Right lobe of liver (tissue), 6 donors: ENCODE data around the gene RYR3. TPM values are rescaled to one million over a fixed set of nuclear protein-coding genes. Genes with fewer than 3 reads are reported as not detected.

Source experiments
- ATAC-seq, 4 donors: fragments of 200-7000 bp; cut with Tn5 transposase; one replicate each; pipeline ENCODE4 v1.9.1; 2020; ENCODE audit warnings: mild to moderate bottlenecking in 4 of 4, moderate library complexity in 4 of 4
- DNase-seq, 3 donors: peaks; one replicate each; pipeline ENCODE4 v3.0.0-alpha.2; 2020
- H3K27ac ChIP-seq, 3 donors: fragments of 200-600 bp; one replicate each; pipeline ENCODE4 v1.8.0; 2022
- H3K27me3 ChIP-seq, 2 donors: fragments of 200-600 bp; one replicate each; pipeline ENCODE4 v1.8.0; 2022
- H3K36me3 ChIP-seq, 4 donors: fragments of 200-600 bp; sonication (generic) in 1 of 4; one replicate each; pipeline versions ENCODE4 v1.5.1 to v1.8.0; 2017 to 2022; ENCODE audit warnings: control low read depth in 1 of 4
- H3K4me1 ChIP-seq, 4 donors: fragments of 200-600 bp; sonication (generic) in 1 of 4; one replicate each; pipeline versions ENCODE4 v1.5.1 to v1.8.0; 2017 to 2022; ENCODE audit warnings: control low read depth in 1 of 4
- H3K4me3 ChIP-seq, 3 donors: fragments of 200-600 bp; one replicate each; pipeline ENCODE4 v1.8.0; 2022
- H3K9me3 ChIP-seq, 4 donors: fragments of 200-600 bp; sonication (generic) in 1 of 4; one replicate each; pipeline versions ENCODE4 v1.5.1 to v1.8.0; 2017 to 2022; ENCODE audit warnings: control low read depth in 1 of 4
- CTCF ChIP-seq, 4 donors: fragments of 200-600 bp in 3 of 4; fragments of 450-650 bp in 1 of 4; IDR thresholded peaks; one replicate each; pipeline versions ENCODE4 v1.5.1 to v1.8.0; 2016 to 2022; ENCODE audit warnings: antibody characterized with exemption in 4 of 4, mild to moderate bottlenecking in 2 of 4
- POLR2A ChIP-seq: fragments of 450-650 bp; IDR thresholded peaks from one replicate; pipeline ENCODE4 v1.6.1; 2017; ENCODE audit warnings: antibody characterized with exemption, mild to moderate bottlenecking
- WGBS: methylation state at CpG from one replicate; pipeline ENCODE4 v1.1.6; 2018; ENCODE audit warnings: low coverage, low lambda C conversion rate; ENCODE audit not compliant: insufficient coverage; ENCODE audit errors: missing lambda C conversion rate; 5-methylcytosine and 5-hydroxymethylcytosine counted together
- intact Hi-C, 2 donors: fragments of 100-400 bp; cut with DNase I; formaldehyde crosslinking; loops; one replicate each; pipeline versions ENCODE4 v1.11.2 to v1.14.1; 2022
- total RNA-seq, 6 experiments: library from RNA; depleted of rRNA in 2 of 6; stranded (reverse); fragments of >200 nt in 2 of 6; fragmentation: NEBNext Ultra II Directional in 3 of 6; extraction: Animal tissue kit (Norgen Biotek cat#: 25700) in 3 of 6; gene quantifications; one replicate each; pipeline versions ENCODE4 v1.1.0 to v1.2.4, GENCODE V29; 2016 to 2023
- donor health status: DM: no; HTN: yes; CAD: no.
- donor health status: DM: no; HTN: no; CAD: no.
- donor health status: DM: no; HTN: no; CAD: no.
- donor health status: DM: no; HTN: yes; CAD: no.
- donor health status: DM: no; HTN: yes; CAD: no.

The RYR3 gene
- total RNA-seq, 6 experiments from 2014 or later = under 0.01 to 0.31 (median 0.05) TPM; not detected in 3

DNA sequence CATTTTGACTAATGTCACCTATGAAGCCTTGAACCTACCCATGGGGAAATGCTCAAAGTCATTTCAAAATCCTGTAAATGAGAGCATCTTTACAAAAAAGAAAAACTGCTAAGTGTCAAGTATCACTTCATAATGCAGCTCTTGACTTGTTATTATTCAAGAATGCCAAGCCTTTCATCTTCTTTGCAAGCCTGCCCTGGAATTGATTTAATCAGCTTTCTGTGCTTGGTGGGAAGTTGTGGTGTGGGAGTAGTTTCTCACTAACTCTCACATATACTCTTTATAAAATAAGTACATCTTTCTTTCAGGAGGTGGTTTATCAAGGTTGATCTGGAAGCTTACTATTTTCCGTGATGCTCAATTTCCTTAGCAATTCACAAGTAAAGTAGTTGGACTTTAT is 43.6 kb downstream of the RYR3 start:
- Histone ChIP-seq H3K4me3 (no peak overlapping the region), H3K27ac (no peak overlapping the region), H3K36me3 (no peaks in the 10 kb centered on the region), H3K9me3 (no peaks in the 10 kb centered on the region), H3K27me3 (no peaks in the 10 kb centered on the region), H3K4me1 (no peaks in the 10 kb centered on the region)
- ATAC-seq (no peak), DNase-seq (no peak)
- WGBS = 58% methylated on average over 1 of the region's 1 CpG
- TF ChIP-seq CTCF (IDR thresholded peaks at IDR 0.05) = no peak
- no peak for TF ChIP-seq POLR2A
- intact Hi-C loops = no loop called here

- 65% methylated on average over 4 of the region's 4 CpGs for WGBS
- TF ChIP-seq POLR2A (no peak), CTCF (IDR thresholded peaks at IDR 0.05) (no peak)
- Histone ChIP-seq H3K4me1 (no peaks in the 10 kb centered on the region), H3K27ac (no peak overlapping the region), H3K9me3 (no peaks in the 10 kb centered on the region), H3K4me3 (no peak overlapping the region), H3K27me3 (no peaks in the 10 kb centered on the region), H3K36me3 (no peaks in the 10 kb centered on the region)
- no peak for ATAC-seq
- DNase-seq = no peak
- intact Hi-C loops = no loop called here
Observed at GRCh38 chr15:33357845-33358244, 47.1 kb downstream of the RYR3 start.

DNA sequence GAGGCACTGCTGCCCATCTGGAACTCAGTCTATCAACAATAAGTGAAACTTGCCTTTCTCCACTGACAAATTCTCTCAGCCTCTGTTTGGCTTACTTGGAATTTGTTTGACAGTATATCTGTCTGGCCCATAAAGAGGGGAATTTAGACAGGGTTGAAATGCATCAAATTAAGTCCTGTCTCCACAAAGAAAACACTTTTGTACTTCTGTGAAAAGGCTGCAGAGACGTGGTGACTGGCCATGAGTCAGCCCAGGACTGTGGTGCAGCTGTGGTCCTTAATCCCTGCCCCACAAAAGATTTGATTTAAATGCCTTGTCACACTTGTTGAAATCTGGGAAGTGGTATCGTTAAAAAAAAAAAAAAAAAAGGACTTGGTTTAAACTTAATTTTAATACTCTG is 47.5 kb downstream of the RYR3 start:
- no peak overlapping the region for H3K27ac ChIP-seq

DNA sequence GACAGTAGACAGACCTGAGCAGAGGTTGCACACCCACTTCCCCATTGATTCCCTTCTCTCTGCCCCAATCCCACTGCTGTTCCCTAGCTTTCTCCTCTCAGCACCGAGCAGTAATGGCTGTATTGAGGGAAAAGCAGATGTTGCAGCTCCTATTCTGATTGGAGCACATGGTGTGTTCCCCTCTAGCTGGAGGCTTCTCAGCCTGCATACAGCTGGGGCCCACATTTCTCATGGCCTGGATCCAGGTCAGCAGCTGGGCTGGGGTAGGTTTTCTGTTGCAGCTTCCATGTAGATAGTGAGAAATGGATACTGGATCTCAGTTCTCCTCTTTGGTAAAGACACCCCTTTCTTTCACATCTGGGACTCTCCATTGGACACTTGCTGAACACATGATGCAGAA is 50.1 kb downstream of the RYR3 start:
- DNase-seq (no peak), ATAC-seq (no peak)
- no peaks in the 10 kb centered on the region for H3K36me3 ChIP-seq

More for the DNA sequence above, 47.5 kb downstream of the RYR3 start:
- H3K4me1 ChIP-seq = no peaks in the 10 kb centered on the region
- intact Hi-C loops = no loop called here
- ATAC-seq (no peak), DNase-seq (no peak)
- no peaks in the 10 kb centered on the region for H3K36me3 ChIP-seq
- 58% methylated on average over 2 of the region's 2 CpGs for WGBS
- H3K27me3 ChIP-seq = no peaks in the 10 kb centered on the region
- H3K4me3 ChIP-seq = no peak overlapping the region
- TF ChIP-seq CTCF (IDR thresholded peaks at IDR 0.05) = no peak
- no peak for TF ChIP-seq POLR2A
- H3K9me3 ChIP-seq = no peaks in the 10 kb centered on the region

More for the DNA sequence above, 50.1 kb downstream of the RYR3 start:
- Histone ChIP-seq H3K27ac (no peak overlapping the region), H3K27me3 (no peaks in the 10 kb centered on the region), H3K9me3 (no peaks in the 10 kb centered on the region), H3K4me1 (no peaks in the 10 kb centered on the region), H3K4me3 (no peak overlapping the region)
- intact Hi-C loops = no loop called here
- WGBS = 86% methylated on average over 1 of the region's 1 CpG
- TF ChIP-seq CTCF (IDR thresholded peaks at IDR 0.05) = no peak
- TF ChIP-seq POLR2A = no peak
